ENCODE data around the gene SCGB1A1.
"Not testable (repeated sequence)": the region's sequence is repeated elsewhere in the genome, so short reads cannot be mapped to it uniquely, and the experiment has no call there.

Gene SCGB1A1

DNA sequence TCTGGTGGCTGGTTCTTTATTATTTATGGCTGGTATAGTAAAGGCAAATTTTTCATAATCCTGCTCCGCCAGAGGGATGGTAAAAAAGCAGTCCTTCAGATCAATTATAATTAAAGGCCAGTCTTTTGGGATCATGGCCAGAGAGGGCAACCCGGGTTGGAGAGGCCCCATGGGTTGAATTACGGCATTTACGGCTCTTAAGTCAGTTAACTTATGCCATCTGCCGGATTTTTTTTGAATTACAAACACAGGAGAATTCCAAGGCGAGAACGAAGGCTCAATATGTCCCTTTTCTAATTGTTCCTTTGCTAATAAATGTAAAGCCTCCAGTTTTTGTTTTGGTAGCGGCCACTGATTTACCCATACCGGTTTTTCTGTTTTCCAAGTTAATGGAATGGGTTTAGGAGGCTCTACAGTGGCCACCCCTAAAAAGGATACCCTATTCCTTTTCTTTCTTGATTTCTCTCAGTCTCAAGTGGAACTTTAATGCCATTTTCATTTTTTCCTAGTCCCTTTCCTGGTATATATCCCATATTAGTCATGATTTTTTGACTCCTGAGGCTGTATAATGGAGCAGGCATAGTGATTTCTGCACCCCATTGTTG, 40.3 kb upstream of the SCGB1A1 start:
- not testable (repeated sequence) for H3K27ac ChIP-seq; H3K36me3 ChIP-seq; H3K4me3 ChIP-seq (ENCODE audit: low read depth in 1 of 2, low read length in 1 of 2); H3K27me3 ChIP-seq; H3K9me3 ChIP-seq
- TF ChIP-seq, protein P1, sequence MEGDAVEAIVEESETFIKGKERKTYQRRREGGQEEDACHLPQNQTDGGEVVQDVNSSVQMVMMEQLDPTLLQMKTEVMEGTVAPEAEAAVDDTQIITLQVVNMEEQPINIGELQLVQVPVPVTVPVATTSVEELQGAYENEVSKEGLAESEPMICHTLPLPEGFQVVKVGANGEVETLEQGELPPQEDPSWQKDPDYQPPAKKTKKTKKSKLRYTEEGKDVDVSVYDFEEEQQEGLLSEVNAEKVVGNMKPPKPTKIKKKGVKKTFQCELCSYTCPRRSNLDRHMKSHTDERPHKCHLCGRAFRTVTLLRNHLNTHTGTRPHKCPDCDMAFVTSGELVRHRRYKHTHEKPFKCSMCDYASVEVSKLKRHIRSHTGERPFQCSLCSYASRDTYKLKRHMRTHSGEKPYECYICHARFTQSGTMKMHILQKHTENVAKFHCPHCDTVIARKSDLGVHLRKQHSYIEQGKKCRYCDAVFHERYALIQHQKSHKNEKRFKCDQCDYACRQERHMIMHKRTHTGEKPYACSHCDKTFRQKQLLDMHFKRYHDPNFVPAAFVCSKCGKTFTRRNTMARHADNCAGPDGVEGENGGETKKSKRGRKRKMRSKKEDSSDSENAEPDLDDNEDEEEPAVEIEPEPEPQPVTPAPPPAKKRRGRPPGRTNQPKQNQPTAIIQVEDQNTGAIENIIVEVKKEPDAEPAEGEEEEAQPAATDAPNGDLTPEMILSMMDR (IDR thresholded peaks at IDR 0.05): peak; percentile 42
- peaks cover 5 to 13% of the 10 kb centered on the region in 2 experiments for H3K4me1 ChIP-seq (ENCODE audit: control insufficient read depth in 1 of 2, insufficient read depth in 1 of 2, low read depth in 1 of 2, low read length in 1 of 2)

DNA sequence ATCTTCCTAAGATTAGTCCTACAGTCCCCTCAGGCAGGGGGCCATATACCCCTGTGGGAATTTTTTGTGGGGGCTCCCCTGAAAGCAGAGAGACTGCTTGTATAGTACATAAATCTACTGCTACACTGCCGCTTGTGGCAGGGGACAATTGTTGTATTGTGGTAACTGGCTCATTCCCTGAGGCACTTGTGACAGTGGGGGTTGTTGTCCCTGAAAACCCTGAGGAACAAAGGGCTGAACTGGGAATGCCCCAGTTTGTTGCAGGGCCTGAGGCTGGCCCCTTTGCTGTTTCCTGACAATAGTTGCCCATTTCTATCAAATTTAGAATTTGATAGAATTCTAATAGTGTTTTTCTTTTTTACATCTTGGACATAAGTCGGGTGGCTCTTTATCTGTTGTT, 39.2 kb upstream of the SCGB1A1 start:
- not testable (repeated sequence) for H3K36me3 ChIP-seq; H3K27ac ChIP-seq; H3K4me3 ChIP-seq (ENCODE audit: low read depth in 1 of 2, low read length in 1 of 2); H3K9me3 ChIP-seq; H3K27me3 ChIP-seq
- peaks cover 5 to 13% of the 10 kb centered on the region in 2 experiments for H3K4me1 ChIP-seq (ENCODE audit: control insufficient read depth in 1 of 2, insufficient read depth in 1 of 2, low read depth in 1 of 2, low read length in 1 of 2)

DNA sequence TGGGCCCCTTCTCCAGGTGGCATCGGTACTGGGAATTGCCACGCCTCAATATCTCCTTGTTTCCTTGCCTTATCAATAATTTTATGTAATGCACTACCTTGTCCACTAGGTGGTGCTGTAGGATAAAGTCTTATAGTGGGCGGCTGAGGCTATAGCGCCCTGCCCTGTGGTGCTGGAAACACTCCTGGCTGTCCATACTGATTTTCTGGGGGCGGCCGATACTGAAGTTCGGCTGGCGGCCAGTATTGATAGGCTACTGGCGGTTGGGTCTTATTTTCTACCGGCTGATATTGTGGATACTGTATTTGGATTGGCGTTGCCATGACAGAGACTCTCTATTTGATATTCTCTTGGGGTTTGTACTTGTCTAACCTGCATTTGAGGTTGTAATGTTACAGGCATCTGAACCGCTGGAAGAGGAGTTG, 38.0 kb upstream of the SCGB1A1 start:
- H3K27ac ChIP-seq; H3K9me3 ChIP-seq; H3K4me3 ChIP-seq (ENCODE audit: low read depth in 1 of 2, low read length in 1 of 2); H3K36me3 ChIP-seq; H3K27me3 ChIP-seq: not testable (repeated sequence)
- peaks cover 5 to 13% of the 10 kb centered on the region in 2 experiments for H3K4me1 ChIP-seq (ENCODE audit: control insufficient read depth in 1 of 2, insufficient read depth in 1 of 2, low read depth in 1 of 2, low read length in 1 of 2)
- TF ChIP-seq, protein P1 (IDR thresholded peaks at IDR 0.05): peak; percentile 82

DNA sequence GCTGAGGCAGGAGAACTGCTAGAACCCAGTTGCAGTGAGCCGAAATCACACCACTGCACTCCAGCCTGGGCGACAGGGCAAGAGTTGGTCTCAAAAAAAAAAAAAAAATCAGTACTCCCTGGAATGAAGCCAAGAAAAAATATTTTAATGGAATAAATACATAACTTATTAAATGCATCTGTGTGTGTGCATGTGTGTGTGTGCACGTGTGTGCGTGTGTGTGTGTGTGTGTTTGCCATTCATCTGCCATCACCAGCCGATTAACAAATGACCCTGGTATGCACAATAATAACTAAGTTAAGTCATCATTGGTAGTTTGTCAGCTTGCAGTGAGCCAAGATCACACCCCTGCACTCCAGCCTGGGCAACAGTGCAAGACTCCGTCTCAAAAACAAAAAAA, 35.0 kb upstream of the SCGB1A1 start:
- Histone ChIP-seq H3K4me3 (ENCODE audit: low read depth in 1 of 2, low read length in 1 of 2) (no peak overlapping the region), H3K4me1 (ENCODE audit: control insufficient read depth in 1 of 2, insufficient read depth in 1 of 2, low read depth in 1 of 2, low read length in 1 of 2) (peaks cover 4 to 7% of the 10 kb centered on the region in 2 experiments), H3K27ac (no peak overlapping the region), H3K27me3 (no peaks in the 10 kb centered on the region), H3K36me3 (peaks cover 4% of the 10 kb centered on the region), H3K9me3 (no peaks in the 10 kb centered on the region)
- TF ChIP-seq, protein P1 (IDR thresholded peaks at IDR 0.05): no peak

DNA sequence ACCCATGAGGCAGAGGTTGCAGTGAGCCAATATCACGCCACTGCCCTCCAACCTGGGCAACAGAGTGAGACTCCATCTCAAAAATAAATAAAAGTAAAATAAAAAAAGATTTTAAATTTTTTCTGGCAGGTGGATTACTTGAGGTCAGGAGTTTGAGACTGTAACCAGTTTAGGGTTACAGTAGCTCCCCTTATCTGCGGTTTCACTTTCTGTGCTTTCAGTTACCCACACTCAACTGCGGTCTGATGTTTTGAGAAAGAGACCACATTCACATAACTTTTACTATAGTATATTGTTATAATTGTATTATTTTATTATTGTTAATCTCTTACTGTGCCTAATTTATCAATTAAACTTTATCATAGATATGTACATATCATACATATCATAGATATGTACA, 32.8 kb upstream of the SCGB1A1 start:
- H3K36me3 ChIP-seq: peaks cover 13% of the 10 kb centered on the region
- not testable (repeated sequence) for H3K9me3 ChIP-seq; H3K4me3 ChIP-seq (ENCODE audit: low read depth in 1 of 2, low read length in 1 of 2); H3K27ac ChIP-seq; H3K4me1 ChIP-seq (ENCODE audit: control insufficient read depth in 1 of 2, insufficient read depth in 1 of 2, low read depth in 1 of 2, low read length in 1 of 2); H3K27me3 ChIP-seq

DNA sequence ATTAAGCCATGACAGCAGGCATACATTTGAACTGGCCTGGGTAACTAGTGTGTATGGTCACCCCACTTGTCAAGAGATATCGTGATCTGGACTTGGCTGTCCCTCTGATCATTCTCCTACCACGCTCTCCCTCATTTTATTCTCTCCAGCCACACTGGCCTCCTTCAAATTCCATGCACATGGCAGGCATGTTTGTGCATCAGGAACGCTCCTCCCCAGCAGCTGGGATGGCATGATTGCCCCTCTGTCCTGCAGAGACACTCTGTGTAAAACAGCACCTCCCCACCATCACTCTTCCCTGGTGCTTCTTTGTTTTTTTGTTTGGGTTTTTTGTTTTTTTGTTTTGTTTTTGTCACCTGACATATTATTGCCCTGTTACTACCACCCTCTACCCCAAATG, 31.5 kb upstream of the SCGB1A1 start:
- TF ChIP-seq, protein P1 (IDR thresholded peaks at IDR 0.05): no peak
- no peaks in the 10 kb centered on the region for H3K9me3 ChIP-seq
- H3K4me1 ChIP-seq (ENCODE audit: control insufficient read depth in 1 of 2, insufficient read depth in 1 of 2, low read depth in 1 of 2, low read length in 1 of 2): no peaks in the 10 kb centered on the region
- no peak overlapping the region for H3K27ac ChIP-seq
- no peak overlapping the region for H3K4me3 ChIP-seq (ENCODE audit: low read depth in 1 of 2, low read length in 1 of 2)
- peaks cover 21% of the 10 kb centered on the region for H3K36me3 ChIP-seq
- no peaks in the 10 kb centered on the region for H3K27me3 ChIP-seq

DNA sequence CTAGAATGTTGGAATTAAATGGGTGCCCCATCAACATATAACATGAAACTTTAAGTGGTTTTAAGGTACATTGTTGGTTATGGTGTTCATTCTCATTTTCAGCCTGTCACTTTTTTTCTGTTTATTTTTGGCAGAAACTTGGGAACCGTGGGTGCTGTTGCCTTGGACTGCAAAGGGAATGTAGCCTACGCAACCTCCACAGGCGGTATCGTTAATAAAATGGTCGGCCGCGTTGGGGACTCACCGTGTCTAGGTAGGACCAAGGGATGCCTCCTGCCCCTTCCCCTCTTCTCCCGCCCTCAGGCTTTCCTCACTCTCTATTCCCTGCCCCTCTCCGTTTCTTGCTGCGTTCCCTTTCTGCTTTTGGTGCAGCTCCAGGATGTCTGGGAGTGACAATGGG, 29.8 kb upstream of the SCGB1A1 start:
- no peak overlapping the region for H3K27ac ChIP-seq
- TF ChIP-seq, protein P1 (IDR thresholded peaks at IDR 0.05): no peak
- H3K4me1 ChIP-seq (ENCODE audit: control insufficient read depth in 1 of 2, insufficient read depth in 1 of 2, low read depth in 1 of 2, low read length in 1 of 2): no peaks in the 10 kb centered on the region
- no peak overlapping the region for H3K4me3 ChIP-seq (ENCODE audit: low read depth in 1 of 2, low read length in 1 of 2)
- H3K9me3 ChIP-seq: no peaks in the 10 kb centered on the region
- peaks cover 21% of the 10 kb centered on the region for H3K36me3 ChIP-seq
- H3K27me3 ChIP-seq: no peaks in the 10 kb centered on the region

All from neutrophil (primary cell).